GM03348 (cell line): ENCODE results near the gene UNC119B.
"Not testable (repeated sequence)": the region's sequence is repeated elsewhere in the genome, so short reads cannot be mapped to it uniquely, and the experiment has no call there.

Experiments used
- DNase-seq: peaks from one replicate; pipeline ENCODE4 v3.0.0; 2012; ENCODE audit warnings: low spot score

Gene UNC119B

DNA sequence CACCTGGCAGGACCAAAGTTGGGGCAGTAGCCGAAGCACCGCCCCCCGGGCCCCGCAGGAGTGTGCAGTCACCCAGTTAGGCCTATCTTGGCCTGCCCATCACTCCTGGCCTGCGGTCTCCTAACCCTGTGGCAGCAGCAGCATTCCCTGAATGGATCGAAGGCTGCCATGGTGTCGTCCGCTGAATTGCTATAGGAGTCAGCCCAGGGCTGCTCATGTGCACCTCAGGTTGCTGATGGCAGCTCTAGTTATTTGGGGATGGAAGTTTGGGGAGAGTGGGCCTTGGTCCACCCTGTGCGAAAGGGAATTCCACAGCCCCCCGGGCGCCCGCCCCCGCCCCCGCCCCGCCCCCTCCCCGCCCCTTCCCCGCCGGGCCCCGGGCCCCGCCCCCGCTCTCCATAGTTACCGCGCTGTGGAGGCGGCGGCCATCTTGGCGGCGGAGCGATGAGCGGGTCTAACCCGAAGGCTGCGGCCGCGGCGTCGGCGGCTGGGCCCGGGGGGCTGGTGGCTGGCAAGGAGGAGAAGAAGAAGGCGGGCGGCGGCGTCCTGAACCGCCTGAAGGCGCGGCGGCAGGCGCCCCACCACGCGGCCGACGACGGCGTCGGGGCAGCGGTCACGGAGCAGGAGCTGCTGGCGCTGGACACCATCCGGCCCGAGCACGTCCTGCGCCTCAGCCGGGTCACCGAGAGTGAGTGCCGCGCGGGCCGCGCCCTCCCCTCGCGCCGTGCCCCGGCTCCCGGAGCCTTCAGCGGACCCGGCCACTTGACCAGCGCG is at the start of gene UNC119B:
Gene UNC119B (plus strand): TSS at position 428 of the 774 bp plus-strand sequence. CDS start 17 bp downstream, at position 445.
- DNase-seq: peak; percentile 95

DNA sequence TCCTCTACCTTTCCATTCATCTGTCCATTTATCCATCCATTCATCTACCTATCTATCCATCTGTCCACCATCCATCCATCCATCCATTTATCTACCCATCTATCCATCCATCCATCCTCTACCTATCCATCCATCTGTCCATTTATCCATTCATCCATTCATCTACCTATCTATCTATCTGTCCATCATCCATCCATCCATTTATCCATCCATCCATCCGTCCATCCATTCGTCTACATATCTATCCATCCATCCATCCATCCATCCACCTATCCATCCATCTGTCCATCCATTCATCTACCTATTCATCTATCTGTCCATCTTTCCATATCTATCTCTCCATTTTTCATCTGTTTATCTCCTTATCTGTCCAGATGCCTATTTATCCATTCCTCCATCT is 48.8 kb upstream of the UNC119B start:
- no peak for DNase-seq

DNA sequence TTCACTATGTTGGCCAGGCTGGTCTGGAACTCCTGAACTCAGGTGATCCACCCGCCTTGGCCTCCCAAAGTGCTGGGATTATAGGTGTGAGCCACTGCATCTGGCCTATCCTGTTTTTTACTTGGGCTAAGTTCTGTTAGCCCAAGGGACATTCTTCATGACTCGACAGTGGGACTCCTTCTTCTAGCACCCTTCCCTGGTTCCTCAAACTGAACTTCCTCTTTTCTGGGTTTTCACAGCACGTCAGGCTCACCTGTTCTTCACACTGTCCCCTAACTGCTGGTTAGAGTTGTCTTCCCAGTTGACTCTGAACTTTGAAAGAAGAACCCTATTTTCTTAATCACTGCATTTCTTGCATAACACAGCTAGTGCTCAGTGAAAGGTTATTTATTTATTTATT is 47.4 kb upstream of the UNC119B start:
- no peak for DNase-seq

DNA sequence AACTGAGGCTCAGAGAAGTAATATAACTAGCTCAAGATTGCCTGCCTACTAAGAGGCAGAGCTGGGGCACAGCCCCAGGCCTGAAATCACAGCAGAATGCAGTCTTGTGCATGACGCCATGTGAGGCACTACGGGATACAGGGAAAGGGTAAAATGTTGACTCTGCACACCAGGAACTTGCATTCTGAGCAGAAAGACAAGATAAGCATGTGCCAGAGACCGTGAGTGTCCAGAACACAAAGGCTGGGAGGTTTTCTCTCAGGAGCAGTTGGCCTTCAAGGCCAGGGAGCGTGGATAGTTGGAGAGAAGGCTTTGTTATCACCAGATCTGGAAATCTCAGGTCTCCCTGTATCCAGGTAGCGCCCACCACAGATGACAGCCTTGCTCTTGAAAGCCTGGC is 46.5 kb upstream of the UNC119B start:
- DNase-seq: no peak

DNA sequence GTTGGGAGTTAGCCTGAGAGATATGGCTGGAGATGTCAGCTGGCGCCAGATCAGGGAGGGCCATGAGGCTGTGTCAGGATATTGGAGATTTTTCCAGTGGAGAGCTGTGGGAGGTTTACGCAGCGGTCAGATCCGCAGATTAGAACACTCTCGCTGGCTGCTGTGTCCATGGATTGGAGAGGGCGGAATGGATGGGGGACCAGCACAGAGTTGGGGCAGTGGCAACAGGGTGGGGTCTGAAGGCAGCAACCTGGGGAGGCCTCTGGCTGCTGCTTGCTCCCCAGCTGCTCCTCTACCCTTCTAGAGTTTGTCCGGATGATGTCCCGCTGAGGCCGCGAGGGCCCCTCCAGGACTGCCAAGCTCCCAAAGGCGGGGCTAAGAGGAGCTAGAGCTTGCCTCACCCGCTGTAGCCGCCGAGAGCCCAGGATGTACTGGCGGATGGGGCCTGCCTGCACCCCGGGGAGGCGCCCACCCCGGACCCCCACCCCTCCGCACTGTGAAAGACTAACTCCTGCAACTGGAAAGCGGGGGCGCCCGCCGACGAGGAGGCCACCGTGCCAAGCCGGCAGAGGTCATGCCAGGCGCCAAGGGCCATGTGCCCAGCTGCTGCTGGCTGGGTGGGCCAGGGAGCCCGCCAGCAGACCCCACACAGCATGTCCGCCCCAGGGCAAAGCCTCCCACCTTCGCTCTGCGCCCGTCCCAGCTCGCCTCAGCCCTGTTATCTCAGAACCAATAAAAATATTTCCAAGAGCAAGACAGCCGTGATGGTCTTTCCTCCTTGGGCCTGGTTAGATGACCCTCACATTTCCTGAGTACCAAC is 43.5 kb upstream of the UNC119B start:
- DNase-seq: no peak

DNA sequence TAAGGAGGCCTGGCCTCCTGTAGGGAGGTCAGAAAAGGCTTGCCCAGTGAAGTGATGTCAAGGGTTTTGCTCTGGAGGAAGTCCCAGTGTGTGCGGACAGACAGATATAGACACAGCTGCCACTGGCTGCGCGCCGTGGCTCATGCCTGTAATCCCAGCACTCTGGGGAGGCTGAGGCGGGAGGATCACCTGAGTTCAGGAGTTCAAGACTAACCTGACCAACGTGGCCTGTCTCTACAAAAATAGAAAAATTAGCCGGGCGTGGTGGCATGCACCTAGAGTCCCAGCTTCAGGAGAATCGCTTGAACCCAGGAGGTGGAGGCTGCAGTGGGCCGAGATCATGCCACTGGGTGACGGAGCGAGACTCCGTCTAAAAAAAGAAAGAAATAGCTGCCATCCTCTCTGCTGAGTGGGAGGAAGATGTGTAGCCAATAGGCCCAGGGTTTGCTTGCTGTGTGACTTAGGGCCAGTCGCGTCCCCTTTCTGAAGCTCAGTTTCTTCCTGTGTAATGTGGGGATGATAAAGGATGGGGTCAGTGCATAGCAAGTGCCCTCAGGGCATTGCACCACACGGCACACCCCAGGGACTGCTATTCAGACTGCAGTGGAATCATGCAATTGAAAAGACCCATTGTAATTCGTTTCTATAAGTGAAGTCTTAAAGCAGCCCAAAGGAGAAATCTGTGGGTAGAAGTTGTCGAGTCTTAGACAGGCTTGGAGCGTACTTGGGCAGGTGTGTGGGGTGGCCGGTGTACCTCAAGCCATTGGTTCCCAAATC is 42.0 kb upstream of the UNC119B start:
- no peak for DNase-seq

DNA sequence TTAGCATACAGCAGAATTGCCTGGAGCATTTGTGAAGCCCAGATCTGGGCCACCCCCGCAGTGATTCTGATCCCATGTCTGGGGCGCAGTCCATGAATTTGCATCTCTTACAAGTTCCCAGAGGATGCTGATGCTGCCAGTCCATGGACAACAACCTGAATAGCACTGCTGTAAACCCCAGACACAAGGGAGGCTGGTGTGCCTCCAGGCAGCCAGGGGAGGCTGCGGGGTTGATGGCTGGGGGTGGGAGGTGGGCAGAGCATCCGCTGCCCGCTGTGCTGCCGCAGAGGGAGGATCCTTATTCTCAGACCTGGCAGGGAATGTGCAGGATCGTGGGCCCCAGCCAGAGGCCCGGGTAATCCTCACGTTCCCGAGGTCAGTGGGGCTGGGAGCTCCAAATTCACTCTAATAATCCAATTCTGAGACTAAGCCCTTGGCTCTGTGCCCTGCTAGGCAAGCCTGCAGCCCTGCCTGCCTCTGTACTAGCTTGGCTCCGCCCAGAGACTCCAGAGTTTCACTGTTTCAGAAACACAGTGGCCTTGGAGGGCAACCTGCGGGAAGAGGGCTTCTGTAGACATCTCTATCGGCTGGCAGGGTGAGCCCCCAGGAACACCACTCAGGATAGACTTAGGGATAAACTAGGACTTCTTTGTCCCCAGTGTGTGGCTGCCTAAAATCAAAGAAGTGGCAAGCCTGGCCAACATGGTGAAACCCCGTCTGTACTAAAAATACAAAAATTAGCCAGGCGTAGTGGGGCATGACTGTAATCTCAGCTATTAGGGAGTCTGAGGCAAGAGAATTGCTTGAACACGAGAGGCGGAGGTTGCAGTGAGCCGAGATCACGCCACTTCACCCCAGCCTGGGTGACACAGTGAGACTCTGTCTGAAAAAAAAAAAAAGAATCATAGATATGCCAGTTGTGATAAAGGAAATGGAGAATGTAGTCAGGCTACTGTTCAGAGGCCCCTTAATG is 41.1 kb upstream of the UNC119B start:
- peak; percentile 60 for DNase-seq

DNA sequence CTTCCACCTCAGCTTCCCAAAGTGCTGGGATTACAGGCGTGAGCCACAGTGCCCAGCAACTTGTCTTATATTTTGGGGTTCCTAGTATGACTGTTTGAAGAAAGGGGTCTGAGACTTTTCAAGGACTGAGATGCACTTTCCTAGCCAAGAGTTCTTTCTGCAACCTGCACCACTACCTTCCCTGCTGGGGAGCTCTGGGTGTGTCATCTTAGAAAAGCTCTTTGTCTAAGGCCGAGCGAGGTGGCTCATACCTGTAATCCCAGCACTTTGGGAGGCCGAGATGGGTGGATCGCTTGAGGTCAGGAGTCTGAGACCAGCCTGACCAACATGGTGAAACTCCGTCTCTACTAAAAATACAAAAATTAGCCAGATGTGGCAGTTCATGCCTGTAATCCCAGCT is 40.0 kb upstream of the UNC119B start:
- not testable (repeated sequence) for DNase-seq

DNA sequence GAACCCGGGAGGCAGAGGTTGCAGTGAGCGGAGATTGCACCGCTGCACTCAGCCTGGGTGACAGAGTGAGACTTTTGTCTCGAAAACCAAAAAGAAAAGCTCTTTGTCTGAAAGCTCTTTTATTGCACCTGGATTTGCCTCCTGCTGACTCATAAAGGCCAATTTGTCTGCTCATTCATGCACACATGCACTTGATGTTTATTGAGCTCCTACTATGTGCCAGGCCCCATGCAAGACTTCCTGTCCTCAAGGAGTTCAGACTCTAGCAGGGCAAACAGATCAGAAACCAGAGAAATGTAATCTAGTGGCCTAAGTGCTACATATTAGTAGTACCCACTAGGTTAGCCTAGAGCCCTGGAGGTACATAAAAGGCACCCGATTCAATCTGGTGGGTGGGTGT is 39.6 kb upstream of the UNC119B start:
- DNase-seq: no peak

DNA sequence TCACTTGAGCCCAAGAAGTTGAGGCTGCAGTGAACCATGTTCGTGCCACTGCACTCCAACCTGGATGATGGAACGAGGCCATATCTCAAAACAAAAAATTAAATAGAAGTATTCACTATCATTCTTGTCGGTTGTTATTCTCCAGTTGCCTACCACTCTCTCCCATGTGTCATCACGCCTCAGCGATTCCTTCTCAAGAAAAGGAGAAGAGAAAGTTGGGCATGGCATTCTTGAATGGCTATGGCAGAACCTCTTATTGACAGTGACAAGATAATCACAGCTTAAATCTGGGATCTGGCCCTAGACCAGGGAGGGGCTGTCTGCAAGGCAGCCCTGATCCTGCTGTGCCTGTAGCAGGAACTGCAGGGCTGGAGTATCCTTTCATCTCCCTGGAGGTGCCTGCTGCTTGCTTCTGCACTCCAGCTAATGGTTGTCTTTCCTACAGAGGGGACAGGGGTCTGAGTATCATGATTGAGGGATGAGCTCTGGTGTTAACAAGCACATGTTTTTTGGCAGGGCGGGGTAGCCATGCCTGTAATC is 36.1 kb upstream of the UNC119B start:
- no peak for DNase-seq

DNA sequence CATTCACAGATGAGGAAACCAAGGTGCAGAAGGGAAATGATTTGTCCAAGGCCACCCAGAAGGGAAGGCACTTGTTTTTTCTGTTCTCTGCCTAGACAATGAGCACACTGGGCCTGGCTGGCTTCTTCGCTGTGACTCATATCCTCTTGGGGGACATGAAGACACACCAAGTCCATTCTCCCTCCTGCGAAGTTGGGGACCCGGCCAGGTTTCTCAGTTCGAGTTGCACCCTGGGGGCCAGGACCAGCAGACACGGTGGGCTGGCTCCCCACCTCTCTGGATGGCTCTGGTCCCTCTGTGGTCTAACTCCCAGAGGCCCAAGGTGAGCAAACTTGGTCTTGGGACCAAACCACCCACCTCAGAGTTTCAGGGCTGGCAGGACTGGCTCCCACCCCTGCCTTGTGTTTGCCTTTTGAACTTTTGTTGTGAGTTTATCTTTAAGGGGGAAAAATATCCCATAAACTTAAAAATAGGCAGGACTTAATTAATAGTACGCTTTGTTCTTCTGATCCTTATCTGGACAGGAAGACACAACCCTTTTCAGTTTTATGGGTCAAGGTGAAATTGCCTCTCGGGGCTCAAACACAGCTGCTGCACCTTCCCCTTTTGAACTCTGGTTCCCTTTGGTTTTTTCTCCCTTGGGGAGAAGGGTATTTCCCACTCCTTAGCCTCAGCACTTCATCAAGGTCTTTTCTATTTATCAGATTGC is 32.3 kb upstream of the UNC119B start:
- no peak for DNase-seq

DNA sequence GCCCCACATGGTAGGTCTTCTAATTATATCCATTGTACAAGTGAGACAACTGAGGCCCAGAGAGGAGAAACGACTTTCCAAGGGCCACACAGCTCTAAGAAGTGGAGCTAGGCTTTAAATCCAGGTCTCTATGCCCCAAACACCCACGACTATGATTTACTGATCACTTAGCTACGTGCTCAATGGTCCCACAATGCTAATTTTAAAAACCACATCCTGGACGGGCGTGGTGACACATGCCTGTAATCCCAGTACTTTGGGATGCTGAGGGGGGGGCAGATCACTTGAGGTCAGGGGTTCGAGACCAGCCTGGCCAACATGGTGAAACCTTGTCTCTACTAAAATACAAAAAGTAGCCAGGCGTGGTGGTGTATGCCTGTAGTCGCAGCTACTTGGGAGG is 31.7 kb upstream of the UNC119B start:
- DNase-seq: no peak

DNA sequence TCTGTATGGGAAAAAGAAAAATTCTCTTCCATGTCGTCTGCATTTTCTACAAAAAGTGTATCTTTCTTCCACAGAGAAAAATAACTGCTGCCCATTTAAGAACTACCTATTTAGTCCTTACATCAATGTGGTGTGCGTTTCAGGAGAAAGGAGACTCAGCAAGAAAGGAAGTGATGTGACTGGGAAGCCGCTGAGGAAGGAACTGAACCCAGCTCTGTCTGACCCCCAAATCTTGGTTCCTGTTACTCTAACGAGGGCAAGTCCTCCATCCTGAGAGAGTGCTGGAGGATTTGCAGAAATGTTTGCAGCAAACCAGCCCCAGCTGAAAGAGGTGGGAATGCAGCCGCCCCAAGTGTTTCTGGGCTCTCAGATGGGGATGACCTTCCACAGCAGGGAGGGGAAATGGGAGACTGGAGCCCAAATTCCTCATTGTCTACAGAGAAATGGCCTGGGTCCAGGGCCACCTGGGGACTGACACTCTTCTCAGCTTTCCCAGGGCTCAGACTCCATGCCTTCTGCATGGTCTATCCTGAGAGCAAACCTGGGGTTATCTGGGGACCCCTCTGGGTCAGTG is 30.0 kb upstream of the UNC119B start:
- no peak for DNase-seq

DNA sequence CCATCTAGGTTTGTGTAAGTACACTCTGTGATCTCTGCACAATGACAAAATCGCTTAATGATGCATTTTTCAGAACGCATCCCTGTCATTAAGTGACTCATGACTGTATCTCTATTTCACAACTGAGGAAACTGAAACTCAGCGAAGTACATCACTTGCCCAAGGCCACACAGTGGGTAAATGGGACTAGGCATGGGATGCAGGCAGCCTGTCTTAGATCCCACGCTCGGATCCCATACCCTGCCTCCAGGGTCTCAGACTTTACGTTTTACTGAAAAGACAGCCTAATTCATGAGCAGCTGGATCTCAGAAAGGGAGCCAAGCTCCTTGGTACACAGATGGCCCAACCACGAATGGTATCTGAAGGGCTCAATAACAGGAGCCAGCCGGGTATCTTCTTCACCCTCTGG is 25.7 kb upstream of the UNC119B start:
- DNase-seq: no peak

DNA sequence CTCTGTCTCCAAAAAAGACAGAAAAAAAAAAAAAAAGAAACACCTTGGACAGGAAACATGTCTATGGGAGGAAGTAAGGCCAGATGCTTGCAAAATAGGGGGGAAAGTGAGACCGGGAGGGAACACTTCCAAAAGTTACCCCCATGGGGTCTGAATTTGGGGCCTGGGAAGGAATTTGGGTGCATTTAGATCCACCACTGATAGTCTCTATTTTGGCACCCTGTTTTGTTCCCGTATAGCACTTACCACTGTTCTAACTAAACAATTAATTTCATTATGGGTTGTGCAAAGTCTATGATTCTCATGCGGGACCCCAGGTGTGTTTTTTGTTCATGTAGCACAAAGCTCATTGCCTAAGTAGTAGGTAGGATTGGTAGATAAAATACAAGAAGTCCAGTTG is 24.7 kb upstream of the UNC119B start:
- DNase-seq: no peak

DNA sequence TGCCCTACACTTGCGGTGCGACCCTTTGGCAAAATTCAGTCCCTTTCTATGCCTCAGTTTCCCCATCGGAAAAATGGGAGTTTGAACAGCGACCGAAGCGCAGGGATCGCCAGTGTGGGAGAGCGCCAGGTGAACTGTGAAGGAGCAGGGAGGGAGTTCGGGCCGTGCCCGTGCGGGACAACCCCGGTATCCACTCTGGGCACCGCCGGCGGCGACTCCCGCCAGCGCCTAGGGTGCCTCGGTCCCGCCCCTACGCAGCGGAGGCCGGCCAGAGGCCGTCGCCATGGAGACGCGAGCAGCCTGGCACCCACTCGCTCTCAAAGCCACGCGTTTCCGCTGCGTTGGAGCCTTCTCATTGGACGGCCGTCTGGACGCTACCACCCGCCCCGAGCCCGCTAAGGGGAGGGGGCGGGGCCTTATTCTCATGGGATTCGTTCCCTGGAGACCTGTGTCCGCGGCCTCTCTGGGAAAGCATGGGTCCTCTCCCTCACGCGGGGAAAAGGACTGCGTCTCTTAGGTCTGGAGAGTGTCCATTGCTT is 24.0 kb upstream of the UNC119B start:
- DNase-seq: peak; percentile 98

DNA sequence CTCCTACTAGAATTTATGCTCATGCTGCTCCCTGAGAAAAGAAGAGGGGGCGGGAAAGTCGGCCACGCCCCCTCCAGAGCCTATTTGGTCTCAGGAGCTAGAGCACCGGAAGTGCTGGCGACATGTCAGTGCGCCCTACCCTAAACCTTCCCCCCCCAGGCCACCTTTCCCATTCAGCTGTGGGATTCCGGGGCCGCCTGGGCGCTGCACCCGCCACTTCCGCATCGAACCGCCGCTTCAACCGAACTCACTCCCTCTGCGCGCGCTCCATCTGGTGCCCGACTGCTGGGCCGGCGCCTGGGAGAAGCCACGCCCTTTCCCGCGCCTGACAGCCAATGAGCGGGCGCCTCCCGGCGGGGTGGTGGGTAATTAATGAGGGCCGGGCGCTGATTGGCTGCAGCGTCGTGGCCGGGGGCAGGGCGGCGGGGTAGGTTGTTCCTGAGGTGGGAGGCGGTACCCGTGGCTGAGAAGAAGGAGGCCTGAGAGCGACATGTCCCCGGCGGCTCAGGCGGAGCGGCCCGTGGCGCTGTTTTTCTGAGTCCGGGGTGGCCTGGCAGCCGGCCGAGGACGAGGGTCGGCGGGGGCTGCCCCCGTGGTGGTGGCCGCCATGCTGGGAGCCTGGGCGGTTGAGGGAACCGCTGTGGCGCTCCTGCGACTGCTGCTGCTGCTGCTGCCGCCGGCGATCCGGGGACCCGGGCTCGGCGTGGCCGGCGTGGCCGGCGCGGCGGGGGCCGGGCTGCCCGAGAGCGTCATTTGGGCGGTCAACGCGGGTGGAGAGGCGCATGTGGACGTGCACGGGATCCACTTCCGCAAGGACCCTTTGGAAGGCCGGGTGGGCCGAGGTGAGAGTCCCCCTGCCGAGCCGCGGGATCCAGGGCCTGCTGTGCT is 23.3 kb upstream of the UNC119B start, which contains the start of gene MLEC:
Gene MLEC (plus strand): TSS at position 460 of the 888 bp plus-strand sequence. CDS start 148 bp downstream, at position 608.
- peak; percentile 100 for DNase-seq

DNA sequence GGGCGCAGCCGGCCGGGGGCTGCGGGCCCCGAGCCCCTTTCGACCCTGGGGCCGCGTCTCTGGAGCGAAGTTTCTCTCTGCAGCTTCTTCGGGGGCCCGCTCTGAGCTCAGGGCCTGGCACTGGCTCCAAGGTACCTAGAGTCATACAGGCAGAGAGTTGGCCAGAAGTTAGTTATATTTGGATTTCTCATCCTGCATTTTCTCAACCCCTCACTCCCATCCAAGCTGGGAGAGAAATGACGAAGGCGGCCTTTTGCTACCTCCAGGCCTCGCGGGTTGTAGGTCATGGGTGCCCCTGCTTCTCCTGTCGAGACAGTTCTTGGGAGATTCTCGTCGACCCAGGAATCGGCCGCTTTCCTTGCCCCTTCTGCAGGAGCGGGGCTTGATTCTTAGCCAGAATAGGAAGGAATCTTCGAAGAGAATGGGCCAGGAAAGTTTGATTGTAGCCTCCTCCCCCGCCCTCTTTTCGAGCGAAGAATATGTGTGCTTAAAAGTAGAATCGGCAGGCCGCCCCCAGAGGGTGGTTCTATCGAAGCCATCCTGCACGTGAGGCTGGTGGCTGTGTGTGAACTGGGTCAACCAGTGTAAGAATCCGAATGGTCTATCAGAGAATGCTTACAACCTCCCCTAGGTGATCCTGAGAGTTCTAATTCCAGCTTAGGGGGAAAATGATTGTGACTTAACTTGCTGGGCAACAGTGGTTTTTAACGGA is 22.5 kb upstream of the UNC119B start:
- DNase-seq: peak; percentile 36
